GM23338 (cell line): ENCODE results near the gene CPLX3. TPM values are rescaled to one million over a fixed set of nuclear protein-coding genes. Genes with fewer than 3 reads are reported as not detected.

Experiments
- NANOG ChIP-seq: IDR thresholded peaks from 2 replicates; pipeline ENCODE4 v1.6.1; 2016; ENCODE audit warnings: antibody characterized with exemption, borderline replicate concordance
- ZNF462 ChIP-seq: fragments of 250-450 bp; sonication (Bioruptor Pico); IDR thresholded peaks from 2 replicates; pipeline ENCODE4 v1.5.0; 2020; ENCODE audit warnings: mild to moderate bottlenecking, moderate library complexity
- polyA plus RNA-seq: library from polyadenylated mRNA; unstranded; fragments of >200 nt; fragmentation: Nextera tagmentation; extraction: Ambion mirVana; gene quantifications from 2 replicates; pipeline ENCODE4 v1.2.1, GENCODE V29; 2016
- total RNA-seq: library from RNA; depleted of rRNA; stranded (reverse); fragments of >200 nt; shearing (Covaris generic); gene quantifications from 2 replicates; pipeline ENCODE4 v1.2.3, GENCODE V29; 2014
- TF ChIP-seq, protein P1 (sequence below): IDR thresholded peaks from one replicate; pipeline ENCODE4 v1.6.1; 2018; ENCODE audit warnings: antibody characterized with exemption; ENCODE audit not compliant: unreplicated experiment

The CPLX3 gene
- total and polyA plus RNA-seq, 2 experiments from 2014 or later: 0.66 TPM; not detected in 1

DNA sequence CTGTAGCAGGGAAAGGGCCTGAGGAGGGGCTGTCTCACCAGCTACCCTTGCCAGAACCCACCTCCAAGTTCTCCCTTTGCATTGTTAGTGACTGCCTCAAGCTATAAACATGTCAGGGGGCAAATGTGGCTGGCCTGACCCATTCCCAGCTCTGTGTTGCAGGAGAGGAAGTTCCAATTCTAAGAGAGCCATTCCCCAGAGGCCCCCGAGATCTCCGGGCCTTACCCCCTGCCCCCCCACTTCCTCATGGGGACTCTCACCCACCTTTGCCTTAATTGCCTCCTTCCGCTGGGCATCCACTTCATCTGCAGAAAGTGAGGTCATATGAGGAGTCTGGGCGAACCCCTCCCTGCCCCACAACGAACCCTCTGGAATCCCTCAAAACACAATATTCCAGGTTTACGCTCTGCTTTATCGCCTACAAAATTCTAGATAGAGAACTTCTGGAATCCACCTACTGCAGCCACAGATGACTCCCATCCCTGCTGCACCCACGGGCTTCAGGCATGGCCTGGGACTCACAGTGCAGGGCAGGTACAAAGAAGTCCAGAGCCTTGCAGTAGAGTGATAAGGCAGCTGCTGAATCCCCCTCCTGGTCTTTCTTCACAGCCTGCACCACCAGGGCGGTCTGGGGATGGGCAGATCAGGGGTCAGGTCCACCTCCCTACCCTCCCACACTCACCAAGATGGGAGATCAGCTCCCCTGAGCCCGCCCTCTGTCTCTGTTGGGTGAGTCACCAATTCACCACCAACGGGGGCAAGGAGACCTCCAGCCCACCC is 12.5 kb downstream of the CPLX3 start (continued):
- TF ChIP-seq ZNF462 (CRISPR knock-in tag): no peak
- TF ChIP-seq NANOG: no peak
- TF ChIP-seq, protein P1, sequence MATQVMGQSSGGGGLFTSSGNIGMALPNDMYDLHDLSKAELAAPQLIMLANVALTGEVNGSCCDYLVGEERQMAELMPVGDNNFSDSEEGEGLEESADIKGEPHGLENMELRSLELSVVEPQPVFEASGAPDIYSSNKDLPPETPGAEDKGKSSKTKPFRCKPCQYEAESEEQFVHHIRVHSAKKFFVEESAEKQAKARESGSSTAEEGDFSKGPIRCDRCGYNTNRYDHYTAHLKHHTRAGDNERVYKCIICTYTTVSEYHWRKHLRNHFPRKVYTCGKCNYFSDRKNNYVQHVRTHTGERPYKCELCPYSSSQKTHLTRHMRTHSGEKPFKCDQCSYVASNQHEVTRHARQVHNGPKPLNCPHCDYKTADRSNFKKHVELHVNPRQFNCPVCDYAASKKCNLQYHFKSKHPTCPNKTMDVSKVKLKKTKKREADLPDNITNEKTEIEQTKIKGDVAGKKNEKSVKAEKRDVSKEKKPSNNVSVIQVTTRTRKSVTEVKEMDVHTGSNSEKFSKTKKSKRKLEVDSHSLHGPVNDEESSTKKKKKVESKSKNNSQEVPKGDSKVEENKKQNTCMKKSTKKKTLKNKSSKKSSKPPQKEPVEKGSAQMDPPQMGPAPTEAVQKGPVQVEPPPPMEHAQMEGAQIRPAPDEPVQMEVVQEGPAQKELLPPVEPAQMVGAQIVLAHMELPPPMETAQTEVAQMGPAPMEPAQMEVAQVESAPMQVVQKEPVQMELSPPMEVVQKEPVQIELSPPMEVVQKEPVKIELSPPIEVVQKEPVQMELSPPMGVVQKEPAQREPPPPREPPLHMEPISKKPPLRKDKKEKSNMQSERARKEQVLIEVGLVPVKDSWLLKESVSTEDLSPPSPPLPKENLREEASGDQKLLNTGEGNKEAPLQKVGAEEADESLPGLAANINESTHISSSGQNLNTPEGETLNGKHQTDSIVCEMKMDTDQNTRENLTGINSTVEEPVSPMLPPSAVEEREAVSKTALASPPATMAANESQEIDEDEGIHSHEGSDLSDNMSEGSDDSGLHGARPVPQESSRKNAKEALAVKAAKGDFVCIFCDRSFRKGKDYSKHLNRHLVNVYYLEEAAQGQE: no peak
